ENCODE measurements around the gene JDP2.
A peak's percentile ranks its signal among the peaks of the same experiment; 100 is the strongest.

The JDP2 gene

GRCh38 chr14:75437201-75438143 is 9.7 kb downstream of the JDP2 start:
- no peak for DNase-seq (ENCODE audit: low read depth)

- DNase-seq (ENCODE audit: low read depth): no peak
Observed at GRCh38 chr14:75438486-75439080, 10.8 kb downstream of the JDP2 start.

GRCh38 chr14:75439989-75440388 is 12.2 kb downstream of the JDP2 start:
- no peak for DNase-seq (ENCODE audit: low read depth)

GRCh38 chr14:75440733-75441477 is 13.1 kb downstream of the JDP2 start:
- peak; percentile 88 for DNase-seq (ENCODE audit: low read depth)

- DNase-seq (ENCODE audit: low read depth): no peak
Observed at GRCh38 chr14:75441728-75442127, 13.9 kb downstream of the JDP2 start.

GRCh38 chr14:75442166-75442565 is 14.3 kb downstream of the JDP2 start:
- DNase-seq (ENCODE audit: low read depth): no peak

GRCh38 chr14:75442642-75443041 is 14.8 kb downstream of the JDP2 start:
- peak; percentile 82 for DNase-seq (ENCODE audit: low read depth)

- DNase-seq (ENCODE audit: low read depth): no peak
Observed at GRCh38 chr14:75443203-75443969, 15.6 kb downstream of the JDP2 start.

- DNase-seq (ENCODE audit: low read depth): no peak
Observed at GRCh38 chr14:75445236-75445635, 17.4 kb downstream of the JDP2 start.

GRCh38 chr14:75445963-75446362 is 18.1 kb downstream of the JDP2 start:
- DNase-seq (ENCODE audit: low read depth): no peak

- no peak for DNase-seq (ENCODE audit: low read depth)
Observed at GRCh38 chr14:75446447-75446846, 18.6 kb downstream of the JDP2 start.

- DNase-seq (ENCODE audit: low read depth): no peak
Observed at GRCh38 chr14:75448209-75448608, 20.4 kb downstream of the JDP2 start.

GRCh38 chr14:75449036-75449435 is 21.2 kb downstream of the JDP2 start:
- no peak for DNase-seq (ENCODE audit: low read depth)

- DNase-seq (ENCODE audit: low read depth): no peak
Observed at GRCh38 chr14:75449696-75450095, 21.9 kb downstream of the JDP2 start.

- DNase-seq (ENCODE audit: low read depth): no peak
Observed at GRCh38 chr14:75450381-75451276, 22.8 kb downstream of the JDP2 start.

GRCh38 chr14:75452324-75452723 is 24.5 kb downstream of the JDP2 start:
- DNase-seq (ENCODE audit: low read depth): no peak

- peak; percentile 55 for DNase-seq (ENCODE audit: low read depth)
Observed at GRCh38 chr14:75452900-75453816, 25.3 kb downstream of the JDP2 start.

GRCh38 chr14:75453817-75454434 is 26.1 kb downstream of the JDP2 start:
- DNase-seq (ENCODE audit: low read depth): no peak

- DNase-seq (ENCODE audit: low read depth): peak; percentile 55
Observed at GRCh38 chr14:75454963-75455546, 27.2 kb downstream of the JDP2 start.

Data from stromal cell of bone marrow (primary cell).